Stimulated activated CD8-positive, alpha-beta memory T cell treated with anti-CD3 and anti-CD28 coated beads, Interleukin-4, amount 100 ng/mL, for 1 hour (primary cell): ENCODE results near the gene DNAJB13.

Source experiments
- DNase-seq, 2 donors: peaks; one replicate each; pipeline ENCODE4 v3.0.0-alpha.2; 2020; ENCODE audit warnings: low read depth in 2 of 2, low spot score in 1 of 2

The DNAJB13 gene

GRCh38 chr11:73949912-73950311, 914 bp upstream of the DNAJB13 start:
- no peak for DNase-seq

DNA sequence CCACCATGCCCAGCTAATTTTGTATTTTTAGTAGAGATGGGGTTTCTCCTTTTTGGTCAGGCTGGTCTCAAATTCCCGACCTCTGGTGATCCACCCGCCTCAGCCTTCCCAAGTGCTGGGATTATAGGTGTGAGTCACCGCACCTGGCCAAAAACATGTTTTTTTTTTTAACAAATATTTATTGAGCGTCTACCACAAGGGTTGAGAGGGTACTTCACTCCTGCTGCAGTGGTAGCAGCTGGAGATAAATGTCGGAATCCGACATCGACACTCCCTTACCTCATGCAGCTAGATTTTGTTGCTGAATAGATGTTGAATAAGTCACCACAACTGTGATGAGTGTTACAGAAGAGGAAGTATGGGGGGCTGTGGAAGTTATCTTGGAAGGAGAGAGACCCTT, 971 bp downstream of the DNAJB13 start:
- DNase-seq = no peak

DNA sequence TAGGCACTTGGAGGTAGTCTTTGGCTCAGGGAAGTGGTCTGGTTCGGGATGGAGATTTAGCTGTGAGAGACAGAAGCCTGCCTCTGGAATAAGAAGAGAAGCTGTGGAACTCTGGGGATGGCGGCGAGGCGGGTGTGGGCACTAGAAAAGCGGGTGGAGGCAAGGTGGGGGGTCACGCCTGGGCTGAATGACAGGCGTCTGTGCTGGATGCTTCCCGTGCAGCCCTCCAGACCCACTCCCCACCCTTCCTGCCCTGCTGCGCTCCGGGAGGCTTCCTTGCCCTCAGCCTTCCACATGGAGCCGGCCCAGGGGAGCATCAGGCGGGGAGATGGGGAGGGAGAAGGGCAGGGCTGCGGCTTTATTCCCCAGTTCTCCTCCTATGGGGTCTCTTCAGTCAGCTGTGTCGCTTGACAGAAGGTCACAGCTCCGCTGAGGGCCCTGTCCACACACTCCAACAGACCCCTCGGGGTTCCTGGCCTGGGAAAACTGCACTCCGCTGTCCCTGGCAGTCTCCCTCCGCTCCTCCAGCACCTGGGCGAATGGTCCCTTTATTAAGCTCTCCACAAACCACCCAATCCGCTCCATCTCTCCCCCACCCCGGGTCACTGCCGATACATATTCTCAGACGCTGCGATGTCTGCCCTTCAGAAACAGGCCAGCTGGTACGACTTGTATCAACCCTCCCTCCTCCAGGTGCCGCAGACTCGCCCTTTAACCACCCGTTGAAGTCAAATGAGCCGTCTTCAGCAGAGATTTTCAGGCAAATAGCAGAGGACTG, 6.2 kb downstream of the DNAJB13 start:
- DNase-seq = no peak

DNA sequence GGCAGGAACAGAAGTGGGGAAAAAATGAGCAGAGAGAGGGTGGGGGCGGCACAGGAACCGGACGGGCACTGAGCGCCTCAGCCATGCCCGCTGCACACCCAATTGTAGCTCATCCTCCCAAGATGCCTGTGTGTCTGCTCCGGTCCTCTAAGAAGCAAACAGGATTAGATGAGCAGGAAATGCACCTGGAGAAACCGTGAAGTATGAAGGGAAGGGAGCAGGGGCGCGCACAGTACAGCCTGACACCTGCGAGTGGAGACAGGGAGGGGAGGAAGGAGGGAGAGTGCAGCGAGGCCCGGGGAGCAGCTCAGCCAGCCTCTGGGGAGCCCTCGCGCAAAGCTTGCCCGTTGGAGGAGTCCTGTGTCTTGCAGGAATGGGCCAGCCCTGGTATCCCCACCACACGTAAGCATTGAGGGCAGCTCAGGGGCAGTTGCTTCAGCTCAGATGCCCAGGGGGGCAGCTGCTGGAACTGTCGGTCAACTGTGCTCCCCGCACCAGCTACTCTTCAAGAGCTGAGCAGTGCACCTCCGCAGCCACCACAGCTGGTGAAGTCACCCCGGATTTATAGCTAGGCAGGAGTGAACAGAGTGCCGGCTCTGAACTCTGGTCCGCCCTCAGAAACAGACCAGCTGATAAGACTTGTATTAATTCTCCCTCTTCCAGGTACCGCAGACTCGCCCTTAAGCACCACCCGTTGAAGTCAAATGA, 7.0 kb downstream of the DNAJB13 start:
- DNase-seq = no peak

DNA sequence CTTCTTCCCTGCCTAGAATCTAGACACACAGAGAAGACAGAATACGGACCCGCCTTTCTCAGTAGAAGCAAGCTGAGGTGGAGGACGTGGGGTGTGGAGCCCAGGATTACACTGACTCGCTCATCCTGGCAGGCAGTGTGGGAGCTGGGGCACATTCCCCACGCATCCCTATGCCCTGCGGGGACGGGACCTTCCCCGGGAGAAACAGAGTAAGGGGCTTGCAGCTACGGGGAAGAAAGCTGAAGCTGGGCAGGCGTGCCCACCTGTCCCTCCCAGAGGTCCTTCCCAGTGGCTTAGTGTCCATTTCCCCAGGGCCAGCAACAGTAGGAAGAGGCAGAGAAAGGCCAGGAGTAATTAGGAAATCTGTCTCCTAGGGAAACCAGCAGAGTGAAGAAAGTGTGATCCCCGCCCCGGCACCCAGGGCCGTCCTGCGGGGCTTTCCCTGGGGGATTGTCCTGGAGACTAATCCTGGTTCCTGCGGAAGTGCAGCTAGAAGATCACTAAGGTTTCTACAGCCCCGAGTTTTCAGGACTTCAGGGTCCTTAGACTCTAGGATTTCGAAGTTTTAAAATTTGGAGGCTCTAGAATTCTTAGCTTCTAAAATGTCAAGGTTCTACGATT, 7.8 kb downstream of the DNAJB13 start:
- DNase-seq = no peak

- no peak for DNase-seq
Measured at GRCh38 chr11:73961321-73961720, 10.5 kb downstream of the DNAJB13 start.

DNA sequence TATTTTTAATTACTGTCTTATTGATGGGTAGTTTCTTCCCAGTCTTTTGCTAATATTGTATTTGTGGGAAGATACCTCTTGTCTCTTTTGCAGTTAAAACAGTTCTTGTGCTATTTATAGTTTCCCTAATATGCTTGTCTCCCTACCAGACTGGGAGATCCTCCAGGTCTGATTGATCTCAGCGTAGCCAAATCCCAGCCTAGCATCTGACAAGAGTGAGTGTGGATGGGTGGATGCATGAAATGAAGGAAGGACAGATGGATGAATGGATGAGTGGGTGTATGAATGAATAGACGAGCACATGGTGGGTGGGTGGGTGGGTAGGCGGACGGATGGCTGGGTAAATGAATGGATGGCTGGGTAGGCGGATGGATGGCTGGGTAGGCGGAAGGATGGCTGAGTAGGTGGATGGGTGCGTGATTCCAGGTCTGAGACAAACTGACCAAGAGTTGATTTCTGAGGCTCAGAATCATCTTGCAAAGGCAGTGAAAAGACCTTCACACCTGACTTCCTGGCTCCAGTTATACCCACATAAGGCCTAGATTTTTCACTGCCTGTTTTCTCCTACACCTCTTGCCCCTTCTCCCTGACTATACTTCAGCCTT, 11.4 kb downstream of the DNAJB13 start:
- DNase-seq = no peak

- DNase-seq = no peak
Measured at GRCh38 chr11:73963861-73964260, 13.0 kb downstream of the DNAJB13 start.

DNA sequence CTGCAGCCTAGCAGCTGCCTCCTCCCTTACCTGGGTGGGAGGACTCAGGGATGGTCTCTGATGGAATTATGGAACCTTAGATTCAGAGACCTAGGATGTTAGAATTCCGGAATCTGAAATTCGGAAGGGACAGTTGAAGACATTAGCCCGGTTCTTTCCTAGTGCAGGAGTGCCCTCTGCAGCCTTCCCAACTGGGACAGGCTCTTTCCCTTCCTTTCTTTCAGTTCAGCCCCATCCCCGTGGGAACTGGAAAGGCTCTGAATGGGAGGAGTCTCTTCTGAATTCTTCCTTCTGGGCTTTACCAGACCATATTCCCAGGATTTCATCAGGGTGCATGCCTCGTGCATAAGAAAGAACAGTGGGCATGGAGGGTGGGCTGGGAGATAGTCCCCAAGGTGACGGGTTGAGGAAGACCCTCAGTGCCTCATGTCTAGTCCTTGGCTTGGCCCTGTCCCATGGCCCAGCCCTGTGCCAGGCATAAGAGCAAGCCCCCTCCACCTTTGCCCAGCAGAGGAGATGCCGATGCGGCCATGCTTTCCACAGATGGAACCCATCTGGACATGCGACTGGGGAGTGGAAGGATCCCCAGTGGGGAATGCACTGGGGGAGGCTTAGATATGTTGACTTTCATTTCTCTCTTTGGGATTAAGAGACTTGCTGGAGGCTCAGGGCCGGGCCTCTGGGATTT, 14.4 kb downstream of the DNAJB13 start:
- DNase-seq = no peak

- DNase-seq = no peak
Measured at GRCh38 chr11:73965764-73966121, 14.9 kb downstream of the DNAJB13 start.

DNA sequence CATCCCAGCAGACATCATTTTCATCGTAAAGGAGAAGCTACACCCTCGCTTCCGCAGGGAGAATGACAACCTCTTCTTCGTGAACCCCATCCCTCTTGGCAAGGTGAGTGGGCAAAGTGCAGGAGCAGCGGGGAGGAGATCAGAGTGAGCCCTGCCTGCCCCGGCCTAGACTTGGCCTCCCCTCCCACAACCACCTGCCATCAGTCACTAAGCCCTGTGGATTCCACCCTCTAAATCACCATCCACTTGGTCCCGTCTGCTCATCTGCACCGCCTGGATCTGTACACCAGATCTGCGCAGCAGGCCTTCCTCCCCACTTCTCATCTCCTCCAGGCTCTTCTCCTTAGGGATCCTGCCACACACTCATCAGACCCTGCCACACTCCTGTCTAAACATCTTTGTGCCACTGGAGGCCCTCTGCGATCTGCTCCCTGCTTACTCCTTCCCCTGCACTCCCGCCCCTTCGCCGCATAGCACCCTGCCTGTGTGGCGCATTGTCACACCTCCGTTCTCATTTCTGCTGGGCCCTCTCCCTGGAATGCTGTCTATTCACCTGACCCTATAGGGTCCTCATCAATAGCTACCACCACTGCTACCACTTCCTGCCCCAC, 17.6 kb downstream of the DNAJB13 start:
- no peak for DNase-seq

GRCh38 chr11:73969091-73969490, 18.3 kb downstream of the DNAJB13 start:
- no peak for DNase-seq

DNA sequence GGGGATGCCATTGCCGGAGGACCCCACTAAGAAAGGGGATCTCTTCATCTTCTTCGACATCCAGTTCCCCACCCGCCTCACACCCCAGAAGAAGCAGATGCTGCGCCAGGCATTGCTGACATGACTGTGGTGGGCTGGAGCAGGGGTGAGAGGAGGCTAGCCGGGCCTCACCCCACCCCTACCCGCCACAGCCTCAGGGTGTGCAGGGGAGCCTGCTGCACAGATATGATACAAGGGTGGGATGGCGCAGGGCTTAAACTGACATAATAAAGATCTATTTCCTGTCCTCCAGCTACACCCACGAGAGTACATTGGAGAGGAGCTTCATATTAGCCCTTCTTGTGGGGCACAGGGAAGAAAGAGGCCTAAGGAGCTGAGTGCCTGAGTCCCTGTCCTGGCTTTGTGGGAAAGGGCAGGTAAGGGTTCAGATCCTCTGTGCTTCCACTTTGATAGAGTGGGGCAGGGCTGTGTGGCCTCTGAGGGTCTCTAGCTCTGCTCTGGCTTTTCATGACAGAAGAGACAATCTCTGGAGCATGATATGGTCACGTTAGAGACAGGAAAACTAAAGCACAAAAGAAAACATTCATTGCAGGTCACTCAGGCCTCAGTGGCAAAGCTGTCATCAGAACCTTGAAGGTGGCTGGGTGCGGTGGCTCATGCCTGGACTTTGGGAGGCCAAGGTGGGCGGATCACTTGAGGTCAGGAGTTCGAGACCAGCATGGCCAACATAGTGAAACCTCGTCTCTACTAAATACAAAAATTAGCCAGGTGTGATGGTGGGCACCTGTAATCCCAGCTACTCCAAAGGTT, 19.4 kb downstream of the DNAJB13 start:
- no peak for DNase-seq

GRCh38 chr11:73971175-73971719, 20.4 kb downstream of the DNAJB13 start:
- DNase-seq = no peak

- no peak for DNase-seq
Measured at GRCh38 chr11:73972187-73972586, 21.4 kb downstream of the DNAJB13 start.

GRCh38 chr11:73972620-73973449, 22.0 kb downstream of the DNAJB13 start:
- DNase-seq = no peak

- DNase-seq = no peak
Measured at GRCh38 chr11:73974604-73975478, 24.0 kb downstream of the DNAJB13 start.

- DNase-seq = no peak
Measured at GRCh38 chr11:73975479-73975757, 24.6 kb downstream of the DNAJB13 start.
